Kidney (tissue), 2 donors: ENCODE data around the gene SMG7. TPM values are rescaled to one million over a fixed set of nuclear protein-coding genes. Genes with fewer than 3 reads are reported as not detected.

Experiments used
- polyA plus RNA-seq: library from polyadenylated mRNA; stranded (reverse); fragments of 350-450 nt; fragmentation: Illumina TruSeq; extraction: RNeasy Lipid Tissue Mini Kit (QIAGEN cat#74804); gene quantifications from one replicate; pipeline ENCODE4 v1.2.3, GENCODE V29; 2014; ENCODE audit warnings: low read depth, low replicate concordance; ENCODE audit not compliant: insufficient read depth
- total RNA-seq: library from RNA; stranded (reverse); fragmentation: NEBNext Ultra II Directional; extraction: Animal tissue kit (Norgen Biotek cat#: 25700); gene quantifications from one replicate; pipeline ENCODE4 v1.2.1, GENCODE V29; 2021
- donor health status: DM: yes; HTN: yes; CAD: no.

Gene SMG7
- total and polyA plus RNA-seq, 2 donors from 2014 or later, result 15.4 to 56.3 TPM

Other genes with a start within 250 kb of the SMG7 start
- gene NMNAT2, start 54.1 kb upstream of the SMG7 start, total RNA-seq, result 2.0 TPM
- gene NMNAT2, start 54.1 kb upstream of the SMG7 start, polyA plus RNA-seq, result 0.17 TPM
- gene NCF2, start 118.0 kb downstream of the SMG7 start, total RNA-seq, result 16.7 TPM
- 2.5 TPM for gene NCF2, start 118.0 kb downstream of the SMG7 start, polyA plus RNA-seq
- gene ARPC5, start 163.3 kb downstream of the SMG7 start, total RNA-seq, result 107 TPM
- gene ARPC5, start 163.3 kb downstream of the SMG7 start, polyA plus RNA-seq, result 75.9 TPM
- not detected for gene APOBEC4, start 180.8 kb downstream of the SMG7 start, total RNA-seq
- not detected for gene APOBEC4, start 180.8 kb downstream of the SMG7 start, polyA plus RNA-seq